ENCODE data around the gene CCDC74B. TPM values are rescaled to one million over a fixed set of nuclear protein-coding genes. Genes with fewer than 3 reads are reported as not detected.
"Not testable (repeated sequence)": the region's sequence is repeated elsewhere in the genome, so short reads cannot be mapped to it uniquely, and the experiment has no call there.

The CCDC74B gene
- total RNA-seq, 4 donors from 2014 or later = 0.31 to 4.4 (median 0.70) TPM

GRCh38 chr2:130165293-130166016, 20.5 kb upstream of the CCDC74B start:
- H3K36me3 ChIP-seq = peaks cover 10 to 100% (median 28%) of the 10 kb centered on the region in 3 donors
- WGBS, 2 donors = 95 to 96% methylated on average over 5 to 8 of the region's 8 CpGs
- H3K27ac ChIP-seq = no peak overlapping the region
- H3K9me3 ChIP-seq = no peaks in the 10 kb centered on the region
- H3K4me3 ChIP-seq = no peak overlapping the region
- no peak for DNase-seq
- intact Hi-C loops (cut with DNase I) = no loop called here
- no peak for TF ChIP-seq CTCF (IDR thresholded peaks at IDR 0.05)
- TF ChIP-seq POLR2A (IDR thresholded peaks at IDR 0.05) = no peak
- no peaks in the 10 kb centered on the region for H3K27me3 ChIP-seq
- H3K4me1 ChIP-seq = no peaks in the 10 kb centered on the region

GRCh38 chr2:130162968-130163367, 18.1 kb upstream of the CCDC74B start:
- TF ChIP-seq POLR2A (IDR thresholded peaks at IDR 0.05) = no peak
- intact Hi-C loops (cut with DNase I) = no loop called here
- WGBS, 2 donors = 93 to 100% methylated on average over 1 to 7 of the region's 9 CpGs

GRCh38 chr2:130162486-130162885, 17.6 kb upstream of the CCDC74B start:
- H3K9me3 ChIP-seq; H3K4me1 ChIP-seq; H3K27ac ChIP-seq; DNase-seq; H3K4me3 ChIP-seq; intact Hi-C loops (cut with DNase I); H3K27me3 ChIP-seq: not testable (repeated sequence)
- peaks cover 10 to 95% (median 20%) of the 10 kb centered on the region in 3 donors for H3K36me3 ChIP-seq
- 86 to 100% methylated on average over 2 to 4 of the region's 7 CpGs for WGBS, 2 donors

More at GRCh38 chr2:130162968-130163367, 18.1 kb upstream of the CCDC74B start:
- Histone ChIP-seq H3K4me3 (no peak overlapping the region), H3K27ac (no peak overlapping the region), H3K36me3 (peaks cover 10 to 100% (median 20%) of the 10 kb centered on the region in 3 donors), H3K27me3 (no peaks in the 10 kb centered on the region), H3K9me3 (no peaks in the 10 kb centered on the region), H3K4me1 (no peaks in the 10 kb centered on the region)
- DNase-seq = no peak

- H3K9me3 ChIP-seq; H3K4me1 ChIP-seq; H3K27ac ChIP-seq; intact Hi-C loops (cut with DNase I); DNase-seq; H3K4me3 ChIP-seq; H3K27me3 ChIP-seq: not testable (repeated sequence)
- peaks cover 10 to 82% (median 20%) of the 10 kb centered on the region in 3 donors for H3K36me3 ChIP-seq
- WGBS, 2 donors = 78% methylated on average over 15 to 16 of the region's 25 CpGs
Measured at GRCh38 chr2:130160838-130161705, 16.2 kb upstream of the CCDC74B start.

GRCh38 chr2:130160131-130160530, 15.2 kb upstream of the CCDC74B start:
- WGBS, 2 donors = 91 to 92% methylated on average over 6 of the region's 6 CpGs
- no peak for DNase-seq
- H3K4me3 ChIP-seq = no peak overlapping the region
- no peak overlapping the region for H3K27ac ChIP-seq
- no peaks in the 10 kb centered on the region for H3K9me3 ChIP-seq
- no peaks in the 10 kb centered on the region for H3K4me1 ChIP-seq
- no peaks in the 10 kb centered on the region for H3K27me3 ChIP-seq
- H3K36me3 ChIP-seq = peaks cover 10 to 82% (median 20%) of the 10 kb centered on the region in 3 donors
- intact Hi-C loops (cut with DNase I) = no loop called here
- TF ChIP-seq POLR2A (IDR thresholded peaks at IDR 0.05) (no peak), CTCF (IDR thresholded peaks at IDR 0.05) (no peak)

GRCh38 chr2:130159376-130159775, 14.5 kb upstream of the CCDC74B start:
- H3K4me1 ChIP-seq; H3K27ac ChIP-seq; H3K4me3 ChIP-seq; H3K9me3 ChIP-seq; intact Hi-C loops (cut with DNase I); DNase-seq; H3K27me3 ChIP-seq: not testable (repeated sequence)
- H3K36me3 ChIP-seq = peaks cover 8 to 82% (median 18%) of the 10 kb centered on the region in 3 donors
- 81 to 94% methylated on average over 4 of the region's 4 CpGs for WGBS, 2 donors

GRCh38 chr2:130158631-130159030, 13.7 kb upstream of the CCDC74B start:
- no peak for DNase-seq
- TF ChIP-seq POLR2A (IDR thresholded peaks at IDR 0.05) (no peak), CTCF (IDR thresholded peaks at IDR 0.05) (no peak)
- Histone ChIP-seq H3K4me3 (no peak overlapping the region), H3K36me3 (peaks cover under 1 to 82% (median 11%) of the 10 kb centered on the region in 3 donors), H3K27me3 (no peaks in the 10 kb centered on the region), H3K4me1 (no peaks in the 10 kb centered on the region), H3K27ac (no peak overlapping the region), H3K9me3 (no peaks in the 10 kb centered on the region)
- WGBS, 2 donors = 81 to 89% methylated on average over 5 to 9 of the region's 9 CpGs
- intact Hi-C loops (cut with DNase I) = no loop called here

GRCh38 chr2:130157825-130158514, 13.1 kb upstream of the CCDC74B start:
- intact Hi-C loops (cut with DNase I); H3K4me3 ChIP-seq; H3K4me1 ChIP-seq; H3K9me3 ChIP-seq; H3K27me3 ChIP-seq; H3K27ac ChIP-seq; DNase-seq: not testable (repeated sequence)
- peaks cover 3 to 82% (median 8%) of the 10 kb centered on the region in 3 donors for H3K36me3 ChIP-seq
- WGBS, 2 donors = 56 to 80% methylated on average over 12 to 13 of the region's 13 CpGs

GRCh38 chr2:130157354-130157753, 12.4 kb upstream of the CCDC74B start:
- DNase-seq; H3K27ac ChIP-seq; intact Hi-C loops (cut with DNase I); H3K9me3 ChIP-seq; H3K27me3 ChIP-seq; H3K4me3 ChIP-seq; H3K4me1 ChIP-seq: not testable (repeated sequence)
- no CpG with 5 or more reads among the region's 12 CpGs for WGBS, 2 donors
- peaks cover 1 to 82% (median 4%) of the 10 kb centered on the region in 3 donors for H3K36me3 ChIP-seq
